ENCODE data around the gene ADAMTSL2. TPM values are rescaled to one million over a fixed set of nuclear protein-coding genes. Genes with fewer than 3 reads are reported as not detected.
A peak's percentile ranks its signal among the peaks of the same experiment; 100 is the strongest.
"Not testable (repeated sequence)": the region's sequence is repeated elsewhere in the genome, so short reads cannot be mapped to it uniquely, and the experiment has no call there.

Gene ADAMTSL2
- total and polyA plus RNA-seq, 2 donors = 2.2 to 8.9 TPM

DNA sequence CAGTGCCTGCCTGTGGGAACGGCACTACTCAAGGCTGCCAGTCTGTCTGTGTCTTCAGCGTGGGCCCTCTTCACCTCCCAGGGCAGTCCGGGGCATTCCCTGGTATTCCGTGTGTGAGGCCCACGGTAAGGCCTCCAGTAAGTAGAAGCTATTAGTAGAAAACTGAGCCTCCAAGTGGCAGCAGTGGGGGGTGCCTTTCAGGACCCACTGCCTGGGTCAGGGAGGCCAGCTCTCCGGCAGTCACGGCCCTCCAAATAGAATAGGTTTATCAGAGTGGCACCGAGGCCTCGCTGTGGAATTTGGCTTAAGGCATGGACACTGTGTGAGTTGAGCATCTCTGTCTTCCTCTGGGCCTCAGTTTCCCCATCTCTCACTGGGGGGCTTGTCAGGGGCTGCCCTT is 23.1 kb downstream of the ADAMTSL2 start:
- peak overlapping the region; percentile 69 for H3K27ac ChIP-seq (ENCODE audit: low read depth)

DNA sequence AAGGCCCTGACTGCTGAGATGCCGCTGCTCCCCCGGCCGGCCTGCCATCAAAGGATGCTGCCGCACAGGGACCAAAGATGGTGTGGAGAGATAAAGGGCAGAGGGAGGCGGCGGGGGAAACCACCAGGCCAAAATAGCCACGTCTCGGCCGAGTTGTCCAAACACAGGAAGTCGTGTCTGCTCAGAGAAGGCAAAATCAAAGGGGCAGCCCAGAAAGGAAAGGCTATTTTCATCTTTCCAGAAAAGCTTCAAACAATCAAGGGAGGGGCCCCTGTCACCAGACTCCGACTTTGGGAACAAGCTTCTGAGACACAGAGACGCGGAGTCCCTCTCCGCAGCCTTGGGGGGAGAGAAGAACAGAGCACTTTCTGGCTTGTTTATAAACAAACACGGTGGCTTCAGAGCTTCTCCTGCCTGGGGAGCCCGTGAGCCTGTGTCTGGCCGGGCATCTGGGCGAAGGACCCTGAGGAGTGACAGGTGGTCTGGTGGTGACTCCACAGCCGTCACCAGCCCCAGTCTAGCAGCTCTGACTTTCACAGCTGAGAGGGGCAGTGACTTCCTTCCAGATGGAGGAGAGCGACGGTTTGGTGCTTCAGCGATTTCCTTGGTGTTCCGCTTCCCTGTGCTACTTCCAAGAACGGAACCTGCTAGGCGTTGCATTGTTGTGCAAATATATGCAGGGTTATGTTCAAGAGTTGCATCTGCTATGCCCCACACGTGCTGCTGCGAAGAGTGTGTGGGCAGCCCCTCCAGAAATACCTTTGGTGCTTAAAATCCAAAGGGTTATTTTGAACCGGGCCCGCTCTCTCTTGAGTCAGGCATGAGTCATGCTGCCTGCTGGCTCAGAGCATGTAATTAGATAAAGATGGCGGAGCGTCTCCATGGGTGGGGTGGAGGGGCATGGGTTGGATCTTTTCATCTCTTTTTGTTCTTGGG is 24.0 kb downstream of the ADAMTSL2 start:
- Histone ChIP-seq H3K27ac (ENCODE audit: low read depth) (peak overlapping the region; percentile 44), H3K4me3 (ENCODE audit: low read depth, low read length) (no peak overlapping the region), H3K36me3 (ENCODE audit: insufficient read depth) (no peaks in the 10 kb centered on the region), H3K4me1 (ENCODE audit: insufficient read depth) (no peaks in the 10 kb centered on the region)
- 37% methylated on average over 31 of the region's 31 CpGs for WGBS
- no peak for DNase-seq (ENCODE audit: extremely low spot score)

More for the DNA sequence above, 23.1 kb downstream of the ADAMTSL2 start:
- no peaks in the 10 kb centered on the region for H3K36me3 ChIP-seq (ENCODE audit: insufficient read depth)
- H3K4me3 ChIP-seq (ENCODE audit: low read depth, low read length) = no peak overlapping the region
- WGBS = 93% methylated on average over 9 of the region's 9 CpGs
- no peaks in the 10 kb centered on the region for H3K4me1 ChIP-seq (ENCODE audit: insufficient read depth)
- DNase-seq (ENCODE audit: extremely low spot score) = no peak

DNA sequence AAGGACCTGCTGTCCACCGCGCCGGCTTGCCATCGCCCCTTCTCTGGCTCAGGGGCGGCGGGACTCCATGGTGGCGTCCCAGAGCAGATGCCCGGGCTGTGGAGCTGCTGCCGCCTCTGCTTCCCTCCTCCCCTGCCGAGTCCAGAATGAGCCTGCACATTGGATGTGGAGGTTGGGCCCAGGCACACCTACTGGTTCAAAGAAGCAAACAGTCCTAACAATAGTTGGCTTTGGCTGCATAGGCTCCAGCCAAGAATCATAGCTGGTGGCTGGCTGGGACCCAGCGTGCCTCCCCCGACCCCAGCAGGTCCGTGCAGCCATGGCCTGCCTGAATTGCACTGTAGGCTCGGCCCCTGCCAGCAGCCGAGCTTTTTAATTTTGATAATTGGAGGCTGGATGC is 25.8 kb downstream of the ADAMTSL2 start:
- DNase-seq (ENCODE audit: extremely low spot score) = no peak
- whole genome bisulfite sequencing = 64% methylated on average over 15 of the region's 15 CpGs
- no peaks in the 10 kb centered on the region for H3K36me3 ChIP-seq (ENCODE audit: insufficient read depth)
- no peaks in the 10 kb centered on the region for H3K4me1 ChIP-seq (ENCODE audit: insufficient read depth)
- no peak overlapping the region for H3K4me3 ChIP-seq (ENCODE audit: low read depth, low read length)
- H3K27ac ChIP-seq (ENCODE audit: low read depth) = no peak overlapping the region

DNA sequence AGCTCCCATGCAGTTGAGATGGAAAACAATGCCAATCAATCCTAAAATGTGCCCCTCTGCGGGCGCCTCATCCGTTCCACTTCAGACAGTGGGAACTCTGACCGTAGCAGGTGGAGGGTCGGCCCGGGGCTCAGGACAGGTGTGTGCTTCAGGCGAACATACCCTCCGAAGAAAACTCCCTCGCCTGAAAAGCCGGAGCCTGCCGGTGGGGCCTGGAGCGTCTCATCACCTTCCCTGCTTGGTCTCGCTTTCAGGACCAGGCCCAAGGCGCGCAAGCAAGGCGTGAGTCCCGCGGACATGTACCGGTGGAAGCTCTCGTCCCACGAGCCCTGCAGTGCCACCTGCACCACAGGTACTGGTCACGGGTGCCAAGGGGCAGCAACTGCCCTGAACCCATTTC is 26.4 kb downstream of the ADAMTSL2 start:
- Histone ChIP-seq H3K4me1 (ENCODE audit: insufficient read depth) (no peaks in the 10 kb centered on the region), H3K27ac (ENCODE audit: low read depth) (no peak overlapping the region), H3K36me3 (ENCODE audit: insufficient read depth) (no peaks in the 10 kb centered on the region), H3K4me3 (ENCODE audit: low read depth, low read length) (no peak overlapping the region)
- DNase-seq (ENCODE audit: extremely low spot score) = no peak
- WGBS = 96% methylated on average over 22 of the region's 22 CpGs

DNA sequence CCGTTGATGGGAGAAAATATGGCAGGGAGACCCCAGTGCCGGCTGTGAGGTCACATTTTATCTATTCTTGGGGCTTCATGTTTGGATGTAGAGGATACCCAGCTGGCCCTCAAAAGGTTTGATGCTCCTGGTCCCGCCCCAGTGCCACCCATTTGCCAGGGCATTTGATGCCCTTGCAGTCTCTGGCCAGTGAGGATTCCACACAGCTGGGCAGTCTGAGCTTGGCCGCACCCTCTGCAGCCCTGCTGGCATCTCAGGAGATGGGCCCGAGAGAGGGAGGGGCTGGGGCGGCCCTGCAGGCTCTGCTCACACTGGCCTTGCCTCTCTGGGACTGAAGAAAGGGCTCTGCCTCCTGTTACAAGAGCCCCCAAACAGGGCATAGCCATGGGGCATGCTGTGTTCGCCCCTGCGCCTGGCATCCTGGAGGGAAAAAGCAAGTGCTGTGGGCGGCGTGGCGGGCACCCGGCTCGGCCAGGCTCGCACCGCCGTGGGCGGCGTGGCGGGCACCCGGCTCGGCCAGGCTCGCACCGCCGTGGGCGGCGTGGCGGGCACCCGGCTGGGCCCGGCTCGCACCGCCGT is 27.6 kb downstream of the ADAMTSL2 start:
- Histone ChIP-seq H3K27ac (ENCODE audit: low read depth) (no peak overlapping the region), H3K36me3 (ENCODE audit: insufficient read depth) (no peaks in the 10 kb centered on the region), H3K4me1 (ENCODE audit: insufficient read depth) (no peaks in the 10 kb centered on the region), H3K4me3 (ENCODE audit: low read depth, low read length) (no peak overlapping the region)
- no peak for DNase-seq (ENCODE audit: extremely low spot score)
- WGBS = 86% methylated on average over 31 of the region's 32 CpGs

DNA sequence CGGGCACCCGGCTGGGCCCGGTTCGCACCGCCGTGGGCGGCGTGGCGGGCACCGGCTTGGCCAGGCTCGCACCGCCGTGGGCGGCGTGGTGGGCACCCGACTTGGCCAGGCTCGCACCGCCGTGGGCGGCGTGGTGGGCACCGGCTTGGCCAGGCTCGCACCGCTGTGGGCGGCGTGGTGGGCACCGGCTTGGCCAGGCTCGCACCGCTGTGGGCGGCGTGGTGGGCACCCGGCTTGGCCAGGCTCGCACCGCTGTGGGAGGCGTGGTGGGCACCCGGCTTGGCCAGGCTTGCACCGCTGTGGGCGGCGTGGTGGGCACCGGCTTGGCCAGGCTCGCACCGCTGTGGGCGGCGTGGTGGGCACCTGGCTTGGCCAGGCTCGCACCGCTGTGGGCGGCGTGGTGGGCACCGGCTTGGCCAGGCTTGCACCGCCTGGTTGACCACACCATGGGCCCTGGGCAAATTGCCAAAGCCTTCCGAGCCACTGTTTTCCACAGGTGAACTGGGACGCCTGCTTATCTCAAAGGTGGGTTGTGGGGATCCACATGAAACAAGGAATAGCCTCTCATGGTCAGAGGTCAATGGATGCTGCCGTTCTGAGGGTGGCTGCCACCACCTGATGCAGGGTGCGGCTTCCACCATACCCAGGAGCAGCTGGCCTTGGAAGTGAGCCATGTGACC is 28.2 kb downstream of the ADAMTSL2 start:
- no peaks in the 10 kb centered on the region for H3K36me3 ChIP-seq (ENCODE audit: insufficient read depth)
- WGBS = 93% methylated on average over 45 of the region's 54 CpGs
- no peak overlapping the region for H3K4me3 ChIP-seq (ENCODE audit: low read depth, low read length)
- H3K27ac ChIP-seq (ENCODE audit: low read depth) = peak overlapping the region; percentile 49
- H3K4me1 ChIP-seq (ENCODE audit: insufficient read depth) = no peaks in the 10 kb centered on the region
- no peak for DNase-seq (ENCODE audit: extremely low spot score)

DNA sequence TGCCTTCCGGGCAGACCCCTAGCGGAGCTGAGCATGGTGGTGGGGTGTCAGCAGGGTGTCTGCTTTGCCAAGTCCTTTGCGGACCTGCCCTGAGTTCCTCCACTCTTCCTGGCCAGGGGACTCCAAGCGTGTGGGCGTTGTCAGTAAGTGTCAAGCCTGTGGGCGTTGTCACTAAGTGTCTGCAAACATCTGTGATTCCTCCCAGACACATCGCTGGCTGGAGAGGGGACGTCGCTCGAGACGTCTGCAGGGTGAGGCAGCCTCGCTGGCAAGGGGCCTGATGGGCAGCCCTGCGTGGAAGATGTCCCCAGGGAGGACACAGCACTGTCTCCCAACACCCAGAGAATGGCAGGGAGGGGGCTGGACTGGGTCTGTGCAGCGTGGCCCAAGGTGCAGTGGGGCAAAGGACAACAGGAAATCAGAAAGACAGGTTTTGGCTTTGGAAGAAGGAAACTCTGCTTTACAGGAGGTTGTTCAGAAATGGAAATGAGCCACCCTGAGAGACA is 28.8 kb downstream of the ADAMTSL2 start:
- H3K4me3 ChIP-seq (ENCODE audit: low read depth, low read length) = no peak overlapping the region
- H3K27ac ChIP-seq (ENCODE audit: low read depth) = peak overlapping the region; percentile 49
- WGBS = 11% methylated on average over 14 of the region's 14 CpGs
- DNase-seq (ENCODE audit: extremely low spot score) = no peak
- no peaks in the 10 kb centered on the region for H3K36me3 ChIP-seq (ENCODE audit: insufficient read depth)
- H3K4me1 ChIP-seq (ENCODE audit: insufficient read depth) = no peaks in the 10 kb centered on the region

DNA sequence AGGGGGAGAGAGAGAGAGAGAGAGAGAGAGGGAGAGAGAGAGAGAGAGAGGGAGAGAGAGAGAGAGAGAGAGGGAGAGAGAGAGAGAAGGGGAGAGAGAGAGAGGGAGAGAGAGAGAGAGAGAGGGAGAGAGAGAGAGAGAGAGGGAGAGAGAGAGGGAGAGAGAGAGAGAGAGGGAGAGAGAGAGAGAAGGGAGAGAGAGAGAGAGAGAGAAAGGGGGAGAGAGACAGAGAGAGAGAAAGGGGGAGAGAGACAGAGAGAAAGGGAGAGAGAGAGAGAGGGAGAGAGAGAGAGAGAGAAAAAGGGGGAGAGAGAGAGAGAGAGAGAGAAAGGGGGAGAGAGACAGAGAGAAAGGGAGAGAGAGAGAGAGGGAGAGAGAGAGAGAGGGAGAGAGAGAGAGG is 29.3 kb downstream of the ADAMTSL2 start:
- not testable (repeated sequence) for H3K36me3 ChIP-seq (ENCODE audit: insufficient read depth); H3K4me3 ChIP-seq (ENCODE audit: low read depth, low read length); H3K27ac ChIP-seq (ENCODE audit: low read depth); H3K4me1 ChIP-seq (ENCODE audit: insufficient read depth); DNase-seq (ENCODE audit: extremely low spot score)

DNA sequence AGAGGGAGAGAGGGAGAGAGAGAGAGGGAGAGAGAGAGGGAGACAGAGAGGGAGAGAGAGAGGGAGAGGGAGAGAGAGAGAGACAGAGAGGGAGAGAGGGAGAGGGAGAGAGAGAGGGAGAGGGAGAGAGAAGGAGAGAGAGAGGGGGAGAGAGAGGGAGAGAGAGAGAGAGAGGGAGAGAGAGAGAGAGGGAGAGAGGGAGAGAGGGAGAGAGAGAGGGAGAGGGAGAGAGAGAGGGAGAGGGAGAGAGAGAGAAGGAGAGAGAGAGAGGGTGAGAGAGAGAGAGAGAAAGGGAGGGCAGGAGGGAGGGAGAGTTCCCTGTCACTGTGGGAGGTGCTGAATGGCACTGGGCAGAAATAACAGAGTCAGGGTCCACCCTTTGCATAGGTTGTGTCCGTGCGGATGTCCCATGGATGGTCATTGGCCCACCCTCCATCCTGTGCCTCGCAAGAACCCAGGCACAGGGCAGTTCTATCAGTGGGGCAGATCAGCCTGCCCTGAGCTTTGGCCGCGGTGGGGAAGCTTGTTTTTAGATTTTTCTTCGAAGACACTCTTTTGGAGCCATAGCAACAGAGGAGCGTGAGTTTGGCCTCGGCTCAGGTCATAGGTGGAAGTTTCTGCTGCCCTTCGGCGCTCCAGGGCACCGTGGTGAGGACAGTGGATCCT is 30.1 kb downstream of the ADAMTSL2 start:
- Histone ChIP-seq H3K36me3 (ENCODE audit: insufficient read depth) (no peaks in the 10 kb centered on the region), H3K4me3 (ENCODE audit: low read depth, low read length) (no peak overlapping the region), H3K4me1 (ENCODE audit: insufficient read depth) (no peaks in the 10 kb centered on the region), H3K27ac (ENCODE audit: low read depth) (no peak overlapping the region)
- no peak for DNase-seq (ENCODE audit: extremely low spot score)
- 87% methylated on average over 11 of the region's 11 CpGs for WGBS

DNA sequence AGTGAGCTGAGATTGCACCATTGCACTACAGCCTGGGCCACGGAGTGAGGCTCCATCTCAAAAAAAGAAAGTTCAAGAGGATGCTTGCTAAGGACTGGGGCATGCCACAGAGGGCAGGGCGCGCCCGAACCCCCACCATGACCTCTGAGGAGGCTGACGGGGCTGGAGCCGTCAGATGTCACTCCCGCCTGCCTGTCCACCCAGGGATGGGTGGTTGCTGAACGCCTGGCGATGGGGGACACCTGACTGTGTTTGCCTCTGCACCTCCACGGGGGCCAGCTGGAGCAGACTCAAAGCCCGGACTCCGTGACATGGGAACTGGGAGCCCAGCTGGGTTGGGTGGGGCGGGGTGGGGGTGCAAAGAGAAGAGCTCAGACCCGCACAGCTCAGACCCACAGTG is 31.9 kb downstream of the ADAMTSL2 start:
- Histone ChIP-seq H3K4me3 (ENCODE audit: low read depth, low read length) (no peak overlapping the region), H3K4me1 (ENCODE audit: insufficient read depth) (no peaks in the 10 kb centered on the region), H3K27ac (ENCODE audit: low read depth) (no peak overlapping the region), H3K36me3 (ENCODE audit: insufficient read depth) (no peaks in the 10 kb centered on the region)
- WGBS = 95% methylated on average over 14 of the region's 14 CpGs
- no peak for DNase-seq (ENCODE audit: extremely low spot score)

DNA sequence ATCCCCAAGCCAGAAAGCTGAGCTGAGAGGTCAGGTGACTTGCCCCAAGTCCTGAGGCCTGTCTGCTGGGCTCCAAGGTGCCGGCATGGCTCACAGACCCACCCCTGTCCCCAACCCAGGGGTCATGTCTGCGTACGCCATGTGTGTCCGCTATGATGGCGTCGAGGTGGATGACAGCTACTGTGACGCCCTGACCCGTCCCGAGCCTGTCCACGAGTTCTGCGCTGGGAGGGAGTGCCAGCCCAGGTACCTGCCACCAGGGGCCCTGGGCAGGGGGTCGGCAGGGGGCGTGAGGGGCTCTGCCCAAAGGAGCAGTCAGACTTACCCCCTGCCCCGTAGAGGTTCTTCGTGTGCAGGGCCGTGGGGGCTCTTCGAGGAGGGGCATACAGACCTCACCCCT is 32.3 kb downstream of the ADAMTSL2 start:
- no peaks in the 10 kb centered on the region for H3K36me3 ChIP-seq (ENCODE audit: insufficient read depth)
- H3K4me1 ChIP-seq (ENCODE audit: insufficient read depth) = no peaks in the 10 kb centered on the region
- H3K4me3 ChIP-seq (ENCODE audit: low read depth, low read length) = no peak overlapping the region
- DNase-seq (ENCODE audit: extremely low spot score) = no peak
- WGBS = 96% methylated on average over 17 of the region's 17 CpGs
- H3K27ac ChIP-seq (ENCODE audit: low read depth) = no peak overlapping the region

DNA sequence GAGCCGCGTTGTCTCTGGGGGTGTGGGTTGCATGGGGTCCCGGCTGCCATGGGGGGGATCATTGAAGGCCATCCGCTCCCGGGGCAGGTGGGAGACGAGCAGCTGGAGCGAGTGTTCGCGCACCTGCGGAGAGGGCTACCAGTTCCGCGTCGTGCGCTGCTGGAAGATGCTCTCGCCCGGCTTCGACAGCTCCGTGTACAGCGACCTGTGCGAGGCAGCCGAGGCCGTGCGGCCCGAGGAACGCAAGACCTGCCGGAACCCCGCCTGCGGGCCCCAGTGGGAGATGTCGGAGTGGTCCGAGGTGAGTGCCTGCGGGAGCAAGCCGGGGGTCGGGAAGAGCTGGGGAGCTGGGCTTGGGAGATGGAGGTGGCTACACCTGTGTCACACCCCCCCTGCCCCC is 33.7 kb downstream of the ADAMTSL2 start:
- 94% methylated on average over 33 of the region's 33 CpGs for WGBS
- Histone ChIP-seq H3K36me3 (ENCODE audit: insufficient read depth) (no peaks in the 10 kb centered on the region), H3K4me3 (ENCODE audit: low read depth, low read length) (no peak overlapping the region), H3K4me1 (ENCODE audit: insufficient read depth) (no peaks in the 10 kb centered on the region), H3K27ac (ENCODE audit: low read depth) (no peak overlapping the region)
- DNase-seq (ENCODE audit: extremely low spot score) = no peak

DNA sequence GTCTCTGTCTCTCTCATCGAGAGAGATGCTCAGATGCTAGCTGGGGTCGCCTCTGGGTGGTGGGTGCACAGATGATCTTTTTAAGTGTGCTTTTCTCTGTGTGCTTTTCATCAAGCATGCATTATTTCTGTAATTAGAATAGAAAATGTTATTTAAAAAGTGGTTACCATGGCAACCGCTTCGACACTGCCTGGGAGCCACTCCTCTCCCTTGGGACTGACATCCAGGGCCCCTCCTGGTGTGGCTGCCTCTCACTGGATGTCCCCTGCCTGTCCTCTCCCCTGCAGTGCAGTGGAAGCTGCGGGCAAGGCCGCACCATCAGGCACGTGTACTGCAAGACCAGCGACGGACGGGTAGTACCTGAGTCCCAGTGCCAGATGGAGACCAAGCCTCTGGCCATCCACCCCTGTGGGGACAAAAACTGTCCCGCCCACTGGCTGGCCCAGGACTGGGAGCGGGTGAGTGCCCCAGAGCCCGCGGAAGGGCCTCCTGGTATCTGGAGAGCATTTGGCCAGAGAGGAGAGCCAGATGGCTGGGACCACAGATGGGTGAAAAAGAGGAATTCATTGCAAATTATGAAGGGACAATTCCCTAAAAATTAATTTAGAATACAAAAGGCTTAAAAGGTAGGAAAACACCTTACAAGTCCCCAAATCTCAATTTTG is 34.7 kb downstream of the ADAMTSL2 start:
- no peak for DNase-seq (ENCODE audit: extremely low spot score)
- H3K4me3 ChIP-seq (ENCODE audit: low read depth, low read length) = no peak overlapping the region
- WGBS = 92% methylated on average over 14 of the region's 14 CpGs
- no peaks in the 10 kb centered on the region for H3K4me1 ChIP-seq (ENCODE audit: insufficient read depth)
- H3K27ac ChIP-seq (ENCODE audit: low read depth) = no peak overlapping the region
- H3K36me3 ChIP-seq (ENCODE audit: insufficient read depth) = no peaks in the 10 kb centered on the region

Data from urinary bladder (tissue), 4 donors.